SK-N-SH (cell line): ENCODE measurements around the gene FGB. TPM values are rescaled to one million over a fixed set of nuclear protein-coding genes. Genes with fewer than 3 reads are reported as not detected.
"Not testable (repeated sequence)": the region's sequence is repeated elsewhere in the genome, so short reads cannot be mapped to it uniquely, and the experiment has no call there.

Experiments
- CTCF ChIA-PET: fragments of 300-600, 350-600 bp; formaldehyde crosslinking; extraction: SDS; loops from one replicate; lab custom pipeline; 2021; lab: Yijun Ruan, JAX
- POLR2A ChIA-PET: fragments of 350-600 bp; sonication (Branson Sonifier 250); formaldehyde crosslinking; extraction: SDS; loops from one replicate; lab custom pipeline; 2020; ENCODE audit warnings: antibody characterized with exemption, inconsistent platforms; lab: Yijun Ruan, JAX
- DNase-seq: peaks from one replicate; pipeline ENCODE4 v3.0.0; 2012
- H2AFZ ChIP-seq: fragments of 200-600 bp; sonication (generic); 2 replicates; pipeline ENCODE4 v1.8.1; 2016; ENCODE audit warnings: antibody characterized with exemption, mild to moderate bottlenecking, low read depth
- H3F3A ChIP-seq: fragments of 200-600 bp; sonication (generic); replicated peaks from 2 replicates; pipeline ENCODE3; 2016; ENCODE audit warnings: antibody characterized with exemption, mild to moderate bottlenecking; ENCODE audit not compliant: insufficient read depth
- H3K27ac ChIP-seq, 2 experiments: fragments of 200-500 bp in 1 of 2; fragments of 200-600 bp in 1 of 2; sonication (Bioruptor generic) in 1 of 2; sonication (generic), shearing (Covaris generic) in 1 of 2; 2 replicates each; pipeline versions ENCODE4 v1.5.1 to v1.6.1; 2014 to 2016; ENCODE audit warnings: low read depth in 2 of 2, inconsistent platforms in 1 of 2, low read length in 1 of 2, mild to moderate bottlenecking in 1 of 2, mixed read lengths in 1 of 2
- H3K27me3 ChIP-seq: fragments of 200-600 bp; sonication (generic), shearing (Covaris generic); 2 replicates; pipeline ENCODE4 v1.6.1; 2016; ENCODE audit warnings: mixed run types; ENCODE audit not compliant: insufficient read depth
- H3K36me3 ChIP-seq, 2 experiments: fragments of 200-500 bp in 1 of 2; fragments of 200-600 bp in 1 of 2; sonication (Bioruptor generic) in 1 of 2; sonication (generic) in 1 of 2; replicated peaks in 1 of 2; 2 replicates each; pipeline versions ENCODE3 to v1.5.1; 2014 to 2016; ENCODE audit warnings: low read length in 1 of 2, mild to moderate bottlenecking in 1 of 2; ENCODE audit not compliant: insufficient read depth in 2 of 2, control insufficient read depth in 1 of 2
- H3K4me1 ChIP-seq, 2 experiments: fragments of 200-500 bp in 1 of 2; fragments of 200-600 bp in 1 of 2; sonication (Bioruptor generic) in 1 of 2; sonication (generic), shearing (Covaris generic) in 1 of 2; 2 replicates each; pipeline versions ENCODE4 v1.5.1 to v1.6.1; 2014 to 2016; ENCODE audit warnings: low read depth in 1 of 2, low read length in 1 of 2, mixed run types in 1 of 2; ENCODE audit not compliant: insufficient read depth in 2 of 2, control insufficient read depth in 1 of 2
- H3K4me2 ChIP-seq: fragments of 200-600 bp; sonication (generic), shearing (Covaris generic); 2 replicates; pipeline ENCODE4 v1.6.1; 2017; ENCODE audit warnings: mixed run types
- H3K4me3 ChIP-seq, 2 experiments: fragments of 200-500 bp in 1 of 2; fragments of 200-600 bp in 1 of 2; sonication (Bioruptor generic) in 1 of 2; sonication (generic), shearing (Covaris generic) in 1 of 2; 2 replicates each; pipeline versions ENCODE4 v1.5.1 to v1.8.1; 2014 to 2016; ENCODE audit warnings: low read depth in 2 of 2, inconsistent platforms in 1 of 2, low read length in 1 of 2, mild to moderate bottlenecking in 1 of 2, mixed read lengths in 1 of 2, moderate library complexity in 1 of 2
- H3K79me2 ChIP-seq: fragments of 200-600 bp; sonication (generic); 2 replicates; pipeline ENCODE4 v1.8.1; 2017; ENCODE audit warnings: mild to moderate bottlenecking; ENCODE audit not compliant: insufficient read depth
- H3K9ac ChIP-seq: fragments of 200-600 bp; sonication (generic); 2 replicates; pipeline ENCODE4 v1.6.1; 2017; ENCODE audit warnings: mixed run types
- H3K9me2 ChIP-seq: fragments of 200-600 bp; sonication (generic); 2 replicates; pipeline ENCODE4 v1.6.1; 2017; ENCODE audit warnings: mixed run types
- H3K9me3 ChIP-seq: fragments of 200-600 bp; sonication (generic); 2 replicates; pipeline ENCODE4 v1.6.1; 2017; ENCODE audit warnings: mixed run types, mild to moderate bottlenecking, moderate library complexity
- H4K20me1 ChIP-seq: fragments of 200-600 bp; sonication (generic); 2 replicates; pipeline ENCODE4 v1.6.1; 2017; ENCODE audit warnings: mild to moderate bottlenecking, mixed run types; ENCODE audit not compliant: insufficient read depth
- CHD2 ChIP-seq: fragments of 150-350 bp; IDR thresholded peaks from 2 replicates; pipeline ENCODE4 v1.6.1; 2018; ENCODE audit warnings: low read length; ENCODE audit not compliant: partially characterized antibody
- ELF1 ChIP-seq: IDR thresholded peaks from 2 replicates; pipeline ENCODE4 v1.4.0; 2012
- EZH2phosphoT487 ChIP-seq: fragments of 200-600 bp; sonication (generic); IDR thresholded peaks from 2 replicates; pipeline ENCODE4 v1.6.1; 2017; ENCODE audit warnings: low read depth, mixed run types, mild to moderate bottlenecking, antibody characterized with exemption, moderate library complexity, borderline replicate concordance
- FOSL2 ChIP-seq: IDR thresholded peaks from 2 replicates; pipeline ENCODE4 v1.4.0; 2012; ENCODE audit warnings: low read depth, mild to moderate bottlenecking, moderate library complexity, borderline replicate concordance
- GABPA ChIP-seq: IDR thresholded peaks from 2 replicates; pipeline ENCODE4 v1.4.0; 2012; ENCODE audit warnings: low read depth, mild to moderate bottlenecking
- MEF2A ChIP-seq: IDR thresholded peaks from 2 replicates; pipeline ENCODE4 v1.4.0; 2012; ENCODE audit warnings: low read depth, borderline replicate concordance
- MXI1 ChIP-seq: IDR thresholded peaks from 2 replicates; pipeline ENCODE4 v1.6.1; 2012; ENCODE audit warnings: mild to moderate bottlenecking, low read depth, low read length, improper control_type of control experiment
- NFIC ChIP-seq: IDR thresholded peaks from 2 replicates; pipeline ENCODE4 v1.4.0; 2012; ENCODE audit warnings: borderline replicate concordance
- POLR2AphosphoS5 ChIP-seq: IDR thresholded peaks from 2 replicates; pipeline ENCODE4 v1.6.1; 2012; ENCODE audit warnings: low read depth, low read length
- RAD21 ChIP-seq: IDR thresholded peaks from 2 replicates; pipeline ENCODE4 v1.6.1; 2012; ENCODE audit warnings: mild to moderate bottlenecking, low read length
- RCOR1 ChIP-seq: fragments of 150-350 bp; IDR thresholded peaks from 2 replicates; pipeline ENCODE4 v1.6.1; 2017; ENCODE audit warnings: antibody characterized with exemption, low read length
- SIN3A ChIP-seq: IDR thresholded peaks from 2 replicates; pipeline ENCODE4 v1.6.1; 2012; ENCODE audit warnings: low read depth, mild to moderate bottlenecking, low read length, moderate library complexity, borderline replicate concordance
- TAF1 ChIP-seq: IDR thresholded peaks from 2 replicates; pipeline ENCODE4 v1.6.1; 2012; ENCODE audit warnings: low read depth, mild to moderate bottlenecking, low read length, moderate library complexity, borderline replicate concordance
- TCF12 ChIP-seq: IDR thresholded peaks from 2 replicates; pipeline ENCODE4 v1.4.0; 2012
- TEAD4 ChIP-seq: IDR thresholded peaks from 2 replicates; pipeline ENCODE4 v1.4.0; 2012; ENCODE audit warnings: mild to moderate bottlenecking, borderline replicate concordance; ENCODE audit not compliant: insufficient read depth
- YY1 ChIP-seq: IDR thresholded peaks from 2 replicates; pipeline ENCODE4 v1.4.0; 2012; ENCODE audit warnings: low read depth, mild to moderate bottlenecking
- WGBS: methylation state at CpG from one replicate; pipeline ENCODE4 v1.1.6; 2017; ENCODE audit warnings: low lambda C conversion rate; 5-methylcytosine and 5-hydroxymethylcytosine counted together
- polyA plus RNA-seq, 3 experiments: library from polyadenylated mRNA; depleted of rRNA; stranded (reverse); fragments of >200 nt; gene quantifications; 2 replicates each; pipeline ENCODE4 v1.2.3, GENCODE V29; 2012
- TF ChIP-seq, protein P1 (sequence below): IDR thresholded peaks from 2 replicates; pipeline ENCODE4; 2012
- TF ChIP-seq, protein P2 (sequence below): IDR thresholded peaks from 2 replicates; pipeline ENCODE4 v1.4.0; 2012; ENCODE audit warnings: low read depth, borderline replicate concordance
- TF ChIP-seq, protein P3 (sequence below): IDR thresholded peaks from 2 replicates; pipeline ENCODE4 v1.4.0; 2012; ENCODE audit warnings: low read depth, borderline replicate concordance

FGB gene
- polyA plus RNA-seq, 1 of the 3 experiments (the other 2 are of a cell fraction) = not detected

DNA sequence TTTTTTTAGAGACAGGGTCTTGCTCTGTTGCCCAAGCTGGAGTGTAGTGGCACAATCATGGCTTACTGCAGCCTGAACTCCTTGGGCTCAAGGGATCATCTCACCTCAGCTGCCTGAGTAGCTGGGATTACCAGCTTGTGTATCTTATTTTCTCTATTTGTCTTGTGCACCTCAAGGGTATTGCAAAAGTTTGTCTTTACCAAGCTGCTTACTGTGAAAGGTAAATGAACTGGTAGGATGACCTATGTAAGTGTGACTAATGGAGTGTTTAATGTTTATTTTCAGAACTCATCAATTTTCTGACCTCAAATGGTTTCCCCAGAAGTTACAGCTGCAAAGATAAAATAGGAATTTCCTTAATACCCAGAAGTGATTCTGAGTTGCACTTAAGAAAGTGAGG is 33.0 kb downstream of the FGB start:
- Histone ChIP-seq H3K27me3 (peaks cover 15% of the 10 kb centered on the region; the same call in 1 of the 2 replicates), H3K9me2 (no peaks in the 10 kb centered on the region), H2AFZ (no peak overlapping the region), H4K20me1 (no peaks in the 10 kb centered on the region), H3K79me2 (no peaks in the 10 kb centered on the region), H3K36me3 (no peaks in the 10 kb centered on the region), H3K4me1 (no peaks in the 10 kb centered on the region), H3K9ac (no peak overlapping the region), H3K9me3 (no peaks in the 10 kb centered on the region), H3K4me3 (no peak overlapping the region), H3K4me2 (no peak overlapping the region), H3F3A (no peaks in the 10 kb centered on the region), H3K27ac (no peak overlapping the region)
- TF ChIP-seq MXI1 = no peak
- TF ChIP-seq MEF2A = no peak
- TF ChIP-seq YY1 = no peak
- TF ChIP-seq NFIC = no peak
- TF ChIP-seq TCF12 = no peak
- TF ChIP-seq RCOR1 = no peak
- TF ChIP-seq TEAD4 = no peak
- TF ChIP-seq RAD21 = no peak
- TF ChIP-seq POLR2AphosphoS5 = no peak
- TF ChIP-seq TAF1 = no peak
- TF ChIP-seq FOSL2 = no peak
- TF ChIP-seq SIN3A = no peak
- TF ChIP-seq CHD2 = no peak
- TF ChIP-seq, protein P1, sequence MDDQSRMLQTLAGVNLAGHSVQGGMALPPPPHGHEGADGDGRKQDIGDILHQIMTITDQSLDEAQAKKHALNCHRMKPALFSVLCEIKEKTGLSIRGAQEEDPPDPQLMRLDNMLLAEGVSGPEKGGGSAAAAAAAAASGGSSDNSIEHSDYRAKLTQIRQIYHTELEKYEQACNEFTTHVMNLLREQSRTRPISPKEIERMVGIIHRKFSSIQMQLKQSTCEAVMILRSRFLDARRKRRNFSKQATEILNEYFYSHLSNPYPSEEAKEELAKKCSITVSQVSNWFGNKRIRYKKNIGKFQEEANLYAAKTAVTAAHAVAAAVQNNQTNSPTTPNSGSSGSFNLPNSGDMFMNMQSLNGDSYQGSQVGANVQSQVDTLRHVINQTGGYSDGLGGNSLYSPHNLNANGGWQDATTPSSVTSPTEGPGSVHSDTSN = no peak
- no peak for TF ChIP-seq EZH2phosphoT487
- no peak for TF ChIP-seq ELF1
- TF ChIP-seq, protein P2, sequence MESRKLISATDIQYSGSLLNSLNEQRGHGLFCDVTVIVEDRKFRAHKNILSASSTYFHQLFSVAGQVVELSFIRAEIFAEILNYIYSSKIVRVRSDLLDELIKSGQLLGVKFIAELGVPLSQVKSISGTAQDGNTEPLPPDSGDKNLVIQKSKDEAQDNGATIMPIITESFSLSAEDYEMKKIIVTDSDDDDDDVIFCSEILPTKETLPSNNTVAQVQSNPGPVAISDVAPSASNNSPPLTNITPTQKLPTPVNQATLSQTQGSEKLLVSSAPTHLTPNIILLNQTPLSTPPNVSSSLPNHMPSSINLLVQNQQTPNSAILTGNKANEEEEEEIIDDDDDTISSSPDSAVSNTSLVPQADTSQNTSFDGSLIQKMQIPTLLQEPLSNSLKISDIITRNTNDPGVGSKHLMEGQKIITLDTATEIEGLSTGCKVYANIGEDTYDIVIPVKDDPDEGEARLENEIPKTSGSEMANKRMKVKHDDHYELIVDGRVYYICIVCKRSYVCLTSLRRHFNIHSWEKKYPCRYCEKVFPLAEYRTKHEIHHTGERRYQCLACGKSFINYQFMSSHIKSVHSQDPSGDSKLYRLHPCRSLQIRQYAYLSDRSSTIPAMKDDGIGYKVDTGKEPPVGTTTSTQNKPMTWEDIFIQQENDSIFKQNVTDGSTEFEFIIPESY = no peak
- TF ChIP-seq, protein P3, sequence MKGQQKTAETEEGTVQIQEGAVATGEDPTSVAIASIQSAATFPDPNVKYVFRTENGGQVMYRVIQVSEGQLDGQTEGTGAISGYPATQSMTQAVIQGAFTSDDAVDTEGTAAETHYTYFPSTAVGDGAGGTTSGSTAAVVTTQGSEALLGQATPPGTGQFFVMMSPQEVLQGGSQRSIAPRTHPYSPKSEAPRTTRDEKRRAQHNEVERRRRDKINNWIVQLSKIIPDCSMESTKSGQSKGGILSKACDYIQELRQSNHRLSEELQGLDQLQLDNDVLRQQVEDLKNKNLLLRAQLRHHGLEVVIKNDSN = no peak
- TF ChIP-seq GABPA = no peak
- no peak for DNase-seq
- ChIA-PET POLR2A (no interaction called here), CTCF (interaction anchor here (1.0 to 2.3 kb wide), 4 partner anchors 10 to 37 kb away, joined by 3 to 6 read pairs (median 6); no protein-coding TSS in a partner anchor)

DNA sequence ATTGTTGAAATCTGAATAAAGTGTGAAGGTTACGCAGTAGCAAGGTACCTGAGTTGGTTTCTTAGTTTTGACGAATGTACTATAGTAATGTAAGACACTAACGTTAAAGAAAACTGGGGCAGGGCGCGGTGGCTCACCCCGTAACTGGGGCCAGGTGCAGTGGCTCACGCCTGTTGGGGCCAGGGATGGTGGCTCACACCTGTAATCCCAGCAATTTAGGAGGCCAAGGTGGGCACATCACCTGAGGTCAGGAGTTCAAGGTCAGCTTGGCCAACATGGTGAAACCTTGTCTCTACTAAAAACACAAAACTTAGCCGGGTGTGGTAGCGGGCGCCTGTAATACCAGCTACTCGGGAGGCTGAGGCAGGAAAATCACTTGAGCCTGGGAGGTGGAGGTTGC is 34.5 kb downstream of the FGB start:
- CTCF ChIA-PET = interaction anchor here (0.9 kb wide), 1 partner anchor 45 kb away, joined by 5 read pairs; no protein-coding TSS in a partner anchor
- 12% methylated on average over 9 of the region's 11 CpGs for WGBS

More for the DNA sequence above, 34.5 kb downstream of the FGB start:
- H3K9me3 ChIP-seq, H3K79me2 ChIP-seq, H3K36me3 ChIP-seq, H3K9ac ChIP-seq, H3K4me2 ChIP-seq, H4K20me1 ChIP-seq, POLR2A ChIA-PET, H3K27ac ChIP-seq, H3K4me3 ChIP-seq, H3K9me2 ChIP-seq, DNase-seq, H2AFZ ChIP-seq, H3F3A ChIP-seq, H3K4me1 ChIP-seq: not testable (repeated sequence)
- H3K27me3 ChIP-seq = peaks cover 15% of the 10 kb centered on the region; the same call in 1 of the 2 replicates
